DMS153 treated with DMSO at 0.1 percent for 48 hours (cell line): Measurements from ENCODE around the gene RUNX1.
"Not testable (repeated sequence)": the region's sequence is repeated elsewhere in the genome, so short reads cannot be mapped to it uniquely, and the experiment has no call there.

Source experiments
- DNase-seq: peaks from one replicate; lab custom pipeline; 2025; ENCODE audit not compliant: unreplicated experiment; lab: John Stamatoyannopoulos, UW

Gene RUNX1

DNA sequence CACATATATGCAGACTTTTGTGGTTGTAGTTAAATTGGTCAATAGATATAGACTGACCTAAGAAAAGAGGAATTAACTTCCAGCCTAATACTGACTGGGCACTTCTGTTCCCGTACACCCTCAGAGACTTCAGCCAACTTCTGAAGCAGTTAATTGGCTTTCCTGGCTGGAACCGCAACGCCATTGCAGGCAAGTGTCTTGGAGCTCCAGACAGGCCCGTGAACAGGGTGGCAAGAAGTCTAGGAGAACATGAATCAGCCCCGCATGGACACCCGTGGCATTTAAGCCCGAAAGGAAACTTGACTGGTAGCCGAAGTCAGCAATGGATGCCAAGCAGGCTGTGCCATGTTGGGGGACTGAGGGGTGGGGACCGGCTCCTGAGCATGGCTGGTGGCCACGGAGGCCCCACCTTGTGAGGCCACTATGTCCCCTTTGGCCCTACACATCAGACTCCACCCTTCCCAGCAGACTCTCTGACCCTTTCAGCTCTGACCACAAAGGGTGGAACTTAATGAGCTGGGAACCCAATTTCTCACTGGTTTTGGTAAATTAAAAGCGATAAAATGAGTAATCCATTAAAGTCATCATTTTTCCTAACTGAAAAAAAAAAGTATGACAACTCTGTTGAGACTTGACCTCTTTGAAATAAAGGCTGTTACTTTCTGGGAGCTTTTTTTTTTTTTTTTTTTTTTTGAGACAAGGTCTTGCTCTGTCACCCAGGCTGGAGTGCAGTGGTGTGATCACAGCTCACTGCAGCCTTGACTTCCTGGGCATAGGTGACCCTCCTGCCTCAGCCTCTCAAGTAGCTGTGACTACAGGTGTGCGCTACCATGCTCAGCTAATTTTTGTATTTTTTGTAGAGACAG lies 54.1 kb downstream of the RUNX1 start:
- no peak for DNase-seq

DNA sequence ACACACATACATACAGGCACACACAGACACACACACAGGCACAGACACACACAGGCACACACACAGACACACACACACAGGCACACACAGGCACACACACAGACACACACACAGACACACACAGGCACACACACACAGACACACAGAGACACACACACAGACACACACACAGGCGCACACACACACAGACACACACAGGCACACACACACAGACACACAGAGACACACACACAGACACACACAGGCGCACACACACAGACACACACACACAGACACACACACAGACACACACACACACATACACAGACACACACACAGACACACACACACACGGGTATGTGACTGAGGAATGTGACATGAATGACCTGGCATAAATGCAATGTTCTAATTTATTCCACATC lies 55.6 kb downstream of the RUNX1 start:
- not testable (repeated sequence) for DNase-seq

DNA sequence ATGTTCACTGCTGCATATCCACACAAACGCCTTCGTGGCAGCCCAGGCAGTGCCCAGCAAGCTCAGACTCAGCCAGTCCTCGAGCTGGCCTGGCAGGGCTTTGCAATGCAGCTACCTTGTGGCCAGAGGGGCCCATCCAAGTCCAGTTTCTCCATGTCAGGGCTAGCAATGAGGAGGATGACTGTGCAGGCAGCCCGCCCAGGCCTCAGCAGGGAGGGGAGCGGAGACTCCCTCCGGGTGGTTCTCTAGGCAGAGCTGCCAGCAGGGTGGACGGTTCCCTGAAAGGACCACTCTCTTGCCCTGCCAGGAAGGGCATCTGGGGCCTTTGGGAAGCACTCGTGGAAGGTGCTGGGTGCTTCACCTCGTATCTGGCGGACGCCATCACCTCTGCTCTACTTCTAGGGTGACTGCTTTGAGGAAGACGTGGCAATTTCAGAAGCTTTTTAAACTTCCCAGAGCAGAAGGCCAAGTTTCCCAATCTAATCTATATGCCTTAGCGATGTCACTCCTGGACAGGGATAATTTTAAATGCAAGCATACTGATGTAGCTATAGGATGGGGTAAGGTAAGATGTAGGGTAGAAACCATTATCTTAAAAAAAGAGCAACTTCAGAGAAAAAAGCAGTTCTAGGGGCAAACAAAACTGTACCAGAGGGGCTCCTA lies 56.2 kb downstream of the RUNX1 start:
- DNase-seq, result no peak

DNA sequence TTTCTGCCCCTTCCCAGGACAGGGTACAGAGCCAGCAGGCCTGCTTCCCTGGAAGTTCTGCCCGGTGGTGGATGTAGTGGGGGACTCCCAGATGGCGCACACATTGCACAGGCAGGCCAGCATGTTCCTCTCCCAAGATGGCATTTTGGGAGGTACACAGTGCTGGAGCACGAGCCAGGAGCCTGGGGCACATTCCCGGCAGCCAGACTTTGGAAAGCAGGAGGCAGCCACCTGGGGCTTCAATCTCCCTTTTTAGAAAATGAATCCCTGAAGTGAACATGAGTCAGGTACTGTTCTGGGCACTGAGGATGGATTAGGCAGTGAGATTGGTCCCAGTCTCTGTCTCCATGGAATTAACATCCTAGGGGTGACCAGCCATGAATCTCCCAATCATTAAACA lies 56.9 kb downstream of the RUNX1 start:
- no peak for DNase-seq

DNA sequence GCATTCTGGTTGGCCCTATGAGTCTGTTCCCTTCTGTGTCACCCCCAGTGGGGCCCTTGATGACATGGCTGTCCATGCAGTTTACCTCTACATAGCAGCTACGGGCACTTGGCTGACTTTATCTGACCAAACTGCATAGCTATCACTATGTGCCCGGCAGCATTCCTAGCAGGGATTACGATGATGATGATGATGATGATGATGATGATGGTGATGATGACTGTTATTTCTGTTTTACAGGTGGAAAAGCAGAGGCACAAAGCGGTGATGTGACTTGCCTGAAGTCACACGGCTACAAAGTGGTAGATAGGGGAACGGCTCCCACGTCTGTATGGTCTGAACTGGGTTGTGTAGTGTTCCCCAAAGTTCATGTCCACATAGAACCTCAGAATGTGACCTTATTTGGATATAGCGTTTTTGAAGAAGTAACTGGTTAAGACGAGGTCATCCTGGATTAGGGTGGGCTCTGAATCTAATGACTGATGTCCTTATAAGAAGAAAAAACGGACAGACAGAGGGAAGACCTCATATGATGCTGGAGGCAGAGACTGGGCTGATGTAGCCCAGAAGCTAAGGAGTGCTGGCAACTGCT lies 57.6 kb downstream of the RUNX1 start:
- no peak for DNase-seq

DNA sequence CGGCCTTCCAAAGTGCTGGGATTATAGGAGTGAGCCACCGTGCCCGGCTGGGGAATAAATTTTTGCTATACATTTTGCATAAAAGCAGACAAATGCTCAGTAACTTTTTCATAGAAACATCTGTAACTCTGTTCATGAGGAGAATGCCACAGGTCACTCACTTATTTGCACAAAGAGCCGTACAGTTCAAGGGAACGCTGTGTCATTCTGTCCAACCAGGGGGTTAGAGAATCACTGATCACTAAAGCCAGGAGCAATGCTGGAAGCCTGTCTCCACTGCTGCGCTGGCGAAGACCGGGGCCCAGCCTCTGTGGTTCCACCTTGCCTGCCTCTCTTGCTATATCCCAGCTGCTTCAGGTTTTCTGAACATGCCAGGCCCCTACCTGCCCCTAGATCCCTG lies 58.3 kb downstream of the RUNX1 start:
- no peak for DNase-seq

DNA sequence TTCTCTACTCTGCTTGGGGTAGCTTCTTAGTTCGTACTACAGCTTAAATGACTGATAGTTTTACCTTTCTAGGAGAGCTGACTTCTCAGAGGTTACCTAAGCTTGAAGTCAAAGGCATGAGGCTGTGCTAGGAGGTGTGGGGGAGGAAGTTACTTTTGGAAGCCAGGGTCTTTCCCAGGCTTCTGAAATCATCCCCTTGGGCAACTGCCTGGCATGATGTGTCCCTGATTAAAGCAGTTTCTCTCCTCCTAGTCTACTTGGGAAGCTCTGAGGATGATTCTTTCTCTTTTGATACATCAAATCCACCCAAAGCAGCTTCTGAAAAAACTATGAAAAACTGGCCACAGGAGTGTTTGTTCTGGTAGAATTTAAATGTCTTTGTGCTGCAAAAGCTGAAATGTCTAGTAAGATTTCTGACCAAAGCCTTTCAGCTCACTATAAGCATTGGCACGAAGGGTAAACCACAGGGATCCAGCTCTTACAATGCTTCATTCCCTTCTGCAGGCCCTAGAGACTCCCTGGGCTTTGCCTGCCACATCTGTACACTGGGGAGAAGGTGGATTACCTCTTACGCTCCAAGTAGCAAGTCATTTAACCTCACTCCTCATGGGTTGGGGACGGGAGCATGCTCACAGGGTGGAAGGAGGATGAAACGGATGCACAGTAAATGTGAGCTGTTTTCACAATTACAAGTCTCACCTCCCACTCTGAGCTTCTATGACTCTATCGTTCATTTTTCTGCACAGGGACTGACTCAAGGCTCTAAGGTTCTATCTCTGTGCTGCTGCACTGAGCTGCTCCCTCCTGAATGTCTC lies 59.6 kb downstream of the RUNX1 start:
- DNase-seq, result no peak

DNA sequence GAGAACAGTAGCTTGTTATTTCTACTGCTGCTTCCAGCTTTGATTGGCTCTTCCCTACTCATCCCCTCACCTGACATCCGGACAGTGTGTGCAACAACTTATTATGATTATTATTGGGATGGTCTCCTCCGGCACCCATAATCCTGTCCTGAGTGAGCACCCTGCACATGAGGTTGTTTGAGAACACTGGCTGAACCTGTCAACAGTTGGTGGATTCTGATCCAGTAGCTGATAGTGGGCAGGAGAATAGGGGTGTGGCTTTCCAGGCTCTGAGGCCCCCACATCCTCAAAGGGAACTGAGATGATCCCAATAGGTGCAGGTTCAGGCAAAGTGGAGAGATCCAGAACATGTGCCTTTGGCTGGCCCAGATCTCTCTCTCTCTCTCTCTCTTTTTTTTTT lies 60.5 kb downstream of the RUNX1 start:
- DNase-seq, result no peak

DNA sequence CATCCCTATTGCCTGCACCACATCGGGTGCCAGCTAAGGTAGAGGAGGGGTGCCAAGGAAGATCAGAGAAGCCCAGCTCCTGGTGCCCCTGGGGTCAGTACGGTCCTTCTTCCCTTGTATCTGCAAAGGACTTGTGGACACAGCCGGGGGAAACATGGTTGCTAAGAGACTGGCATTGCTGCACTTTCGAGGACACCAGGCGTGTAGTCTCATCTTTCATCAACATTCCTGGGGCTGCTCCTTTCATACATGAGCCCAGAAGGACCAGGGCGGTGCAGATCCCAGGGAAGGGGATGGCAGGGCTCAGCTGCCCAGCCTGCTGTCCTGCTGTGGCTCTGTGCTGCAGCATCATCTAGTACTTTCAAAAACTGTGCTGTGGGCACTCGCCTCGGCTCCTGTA lies 61.0 kb downstream of the RUNX1 start:
- no peak for DNase-seq

DNA sequence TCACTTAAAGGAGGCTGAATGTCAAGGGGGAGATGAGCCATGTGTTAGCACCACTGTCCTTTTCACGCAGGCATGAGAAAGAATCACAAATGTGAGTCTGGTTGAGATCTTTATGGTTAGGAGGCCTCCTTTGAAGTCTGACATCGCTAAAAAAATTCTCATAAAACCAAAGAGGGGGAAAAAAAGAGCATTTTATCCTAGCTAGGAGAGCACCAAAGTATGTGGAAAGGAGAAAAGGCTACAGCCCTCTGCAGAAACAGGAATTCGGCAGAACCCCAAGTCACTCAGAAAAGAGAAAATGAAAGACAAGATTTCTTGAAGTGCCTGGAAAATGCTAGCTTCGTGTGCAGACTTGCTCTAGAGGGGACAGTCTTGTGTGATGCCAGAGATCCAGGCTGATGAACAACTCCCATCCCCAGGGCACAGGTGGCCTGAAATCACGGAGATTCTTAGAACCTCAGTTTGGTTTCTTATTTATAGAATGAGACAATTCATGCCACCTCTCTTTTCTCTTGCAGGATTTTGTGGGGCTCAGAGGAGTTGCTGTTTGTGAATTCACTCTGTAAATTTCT lies 61.5 kb downstream of the RUNX1 start:
- DNase-seq, result no peak

DNA sequence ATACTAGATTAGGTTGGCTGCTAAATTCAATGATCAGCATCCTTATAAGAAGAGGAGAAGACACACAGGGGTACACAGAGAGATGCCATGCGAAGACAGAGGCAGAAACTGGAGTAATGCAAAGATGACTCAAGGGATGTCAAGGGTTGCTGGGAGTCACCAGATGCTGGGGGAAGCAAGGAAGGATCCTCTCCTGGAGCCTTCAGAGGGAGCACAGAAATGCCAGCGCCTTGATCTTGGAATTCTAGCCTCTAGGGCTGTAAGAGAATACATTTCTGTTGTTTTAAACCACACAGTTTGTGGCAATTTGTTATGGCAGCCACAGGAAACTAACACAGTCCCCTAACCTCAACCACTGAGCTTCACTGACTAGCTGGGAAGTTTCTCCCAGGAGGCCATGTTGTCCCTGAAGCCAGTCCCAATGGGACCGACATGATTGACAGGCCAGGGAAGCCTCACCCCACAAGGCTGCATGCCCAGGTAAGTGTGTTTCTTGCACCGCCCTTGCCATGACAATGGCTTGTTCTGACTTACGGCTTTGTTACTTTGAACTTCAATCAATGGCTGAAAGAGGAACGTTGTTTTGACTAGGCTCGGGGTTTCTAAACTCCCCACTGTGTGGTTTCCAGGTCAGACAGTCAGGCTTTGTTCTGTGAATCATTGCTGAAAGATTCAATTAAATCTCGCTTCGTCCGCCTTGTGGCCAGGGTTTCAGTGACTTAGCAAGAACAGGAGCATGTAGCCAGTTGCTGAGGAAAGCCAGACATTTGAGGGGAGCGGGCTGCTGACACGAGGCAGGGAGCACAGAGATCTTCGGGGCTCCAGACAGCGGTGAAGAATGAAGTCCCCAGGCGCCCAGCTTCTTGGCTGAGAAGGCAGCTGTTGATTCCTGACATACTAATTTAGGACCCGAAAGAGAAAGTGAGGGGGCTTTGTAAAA lies 62.3 kb downstream of the RUNX1 start:
- DNase-seq, result no peak

DNA sequence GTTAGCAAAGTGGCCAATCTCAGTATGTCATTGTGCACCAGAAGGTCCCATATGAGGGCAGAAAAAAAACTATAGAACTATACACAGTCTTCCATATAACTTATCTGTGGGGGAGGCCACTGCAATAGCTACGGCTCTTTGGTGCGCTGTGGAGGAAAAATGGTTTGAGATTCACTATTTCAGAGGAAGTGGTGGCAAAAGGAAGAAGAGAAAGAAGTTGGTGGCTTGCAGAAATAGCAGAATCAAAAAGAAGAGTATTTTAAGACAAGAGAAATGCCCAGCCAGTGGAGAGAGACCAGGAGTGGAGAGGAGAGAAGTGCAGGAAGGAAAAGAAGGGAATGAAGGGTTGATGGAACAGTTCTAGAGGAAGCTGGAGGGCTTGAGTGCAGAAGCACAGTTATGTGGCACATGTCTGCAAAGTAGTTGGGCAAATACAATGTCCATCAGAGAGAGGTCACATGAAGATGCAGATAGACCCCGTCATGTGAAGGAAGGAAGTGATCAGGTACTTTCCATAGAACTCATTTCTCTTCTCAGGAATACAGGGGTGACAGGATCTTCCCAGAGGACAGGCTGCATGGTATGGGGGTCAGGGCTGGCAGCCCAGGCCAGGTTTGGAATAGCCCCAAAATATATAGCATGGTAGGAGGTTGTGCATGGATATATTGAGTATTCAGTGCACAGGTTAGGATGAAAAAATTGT lies 64.6 kb downstream of the RUNX1 start:
- no peak for DNase-seq

DNA sequence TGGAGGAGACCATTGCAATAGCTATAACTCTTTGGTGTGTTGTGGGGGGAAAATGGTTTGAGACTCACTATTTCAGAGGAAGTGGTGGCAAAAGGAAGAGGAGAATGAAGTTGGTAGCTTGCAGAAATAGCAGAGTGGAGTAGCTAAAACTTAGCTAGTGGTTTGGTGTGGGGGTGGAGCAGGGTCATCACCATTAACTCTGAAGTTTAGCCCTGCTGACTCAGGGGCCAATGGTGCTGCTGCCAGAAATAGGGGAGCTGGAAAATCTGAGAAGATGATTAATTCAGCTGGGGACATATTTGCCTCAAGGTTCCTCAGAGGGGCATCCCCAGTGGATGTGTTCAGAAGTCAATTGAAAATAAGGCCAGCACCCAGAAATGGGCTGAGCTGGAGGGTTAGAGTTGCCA lies 65.4 kb downstream of the RUNX1 start:
- no peak for DNase-seq

DNA sequence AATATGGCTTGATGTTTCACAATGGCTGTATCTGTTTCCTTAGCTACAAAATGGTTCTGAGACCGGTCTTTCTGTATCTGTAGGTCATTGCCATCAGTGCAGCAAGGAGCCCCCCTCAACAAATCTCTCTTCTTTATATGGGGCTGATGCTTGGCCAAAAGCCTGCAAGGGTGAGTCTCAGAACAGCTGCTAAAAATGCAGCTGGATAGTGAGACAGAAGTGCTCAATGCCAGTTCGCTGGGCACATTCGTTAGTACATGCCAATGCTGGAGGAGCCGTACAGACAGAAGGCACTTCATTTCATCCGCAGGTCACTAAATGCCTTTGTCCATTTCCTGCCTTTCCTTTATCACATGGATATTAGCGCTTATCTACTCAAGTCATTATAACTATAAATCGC lies 67.3 kb downstream of the RUNX1 start:
- no peak for DNase-seq

DNA sequence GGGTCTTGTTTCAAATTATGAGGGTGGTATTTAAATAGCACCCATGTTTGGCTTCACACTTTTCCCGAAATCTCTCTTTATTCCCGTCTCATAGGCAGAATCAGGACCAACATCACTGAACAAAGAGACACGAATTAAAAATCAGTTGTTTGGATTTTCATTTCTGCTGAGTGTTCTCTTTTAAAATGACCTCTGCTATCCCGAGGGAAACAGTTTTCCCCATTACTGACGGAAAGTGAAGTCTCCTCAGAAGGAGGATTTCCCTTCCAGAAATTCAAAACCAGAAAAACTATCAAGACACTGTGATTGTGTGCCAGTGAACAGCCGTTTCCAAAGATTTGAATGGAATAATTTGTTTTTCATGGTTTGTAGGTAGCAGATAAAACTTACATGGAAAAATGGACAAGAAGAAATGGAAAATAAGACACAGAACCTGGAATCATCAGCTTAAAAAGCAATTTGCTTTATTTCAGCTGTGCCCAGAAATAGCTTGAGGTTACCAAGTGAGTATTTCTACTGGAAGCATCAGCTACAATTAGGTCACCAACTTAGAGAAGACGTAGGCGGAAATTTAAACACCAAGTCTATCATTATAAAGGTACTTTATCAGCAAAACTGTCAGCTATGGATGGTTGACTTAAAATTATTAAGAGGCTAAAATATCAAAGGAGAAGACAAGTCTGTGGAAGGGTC lies 68.5 kb downstream of the RUNX1 start:
- no peak for DNase-seq

DNA sequence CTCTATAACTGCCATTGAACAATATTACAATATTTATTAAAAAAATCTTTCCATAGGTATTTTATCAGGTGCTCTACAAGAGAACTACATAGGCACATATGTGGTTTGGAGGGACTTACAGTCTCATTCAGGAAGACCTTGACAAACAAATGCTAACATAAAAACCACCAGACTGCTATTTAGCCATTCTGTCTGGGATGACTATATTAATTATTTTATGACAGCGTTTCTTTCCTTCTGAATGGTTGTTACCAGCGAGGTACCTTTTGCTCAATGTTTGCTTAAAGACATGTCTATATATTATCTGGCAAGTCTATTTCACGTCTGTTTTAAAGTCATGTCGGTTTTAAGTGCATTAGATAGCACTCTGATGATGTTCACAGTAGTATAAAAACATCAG lies 69.7 kb downstream of the RUNX1 start:
- peak; percentile 69 for DNase-seq

DNA sequence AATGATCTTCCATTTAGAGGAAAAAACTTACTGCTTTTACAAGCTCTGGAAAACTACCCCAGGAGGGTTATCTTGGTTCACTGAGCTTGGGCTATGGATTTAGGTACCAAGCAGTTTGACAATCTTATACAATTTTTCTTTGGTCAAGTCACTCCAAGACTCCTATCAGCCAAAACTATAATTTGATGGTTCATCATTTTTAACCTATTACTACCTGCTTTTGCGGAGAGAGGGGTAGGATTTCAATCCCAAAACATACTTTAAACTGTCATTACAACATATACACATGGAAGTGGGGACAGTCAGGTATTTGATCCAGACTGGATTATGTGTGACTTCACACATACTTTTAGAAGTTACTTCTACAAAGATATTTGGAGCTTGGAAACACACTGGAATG lies 71.8 kb downstream of the RUNX1 start:
- no peak for DNase-seq

DNA sequence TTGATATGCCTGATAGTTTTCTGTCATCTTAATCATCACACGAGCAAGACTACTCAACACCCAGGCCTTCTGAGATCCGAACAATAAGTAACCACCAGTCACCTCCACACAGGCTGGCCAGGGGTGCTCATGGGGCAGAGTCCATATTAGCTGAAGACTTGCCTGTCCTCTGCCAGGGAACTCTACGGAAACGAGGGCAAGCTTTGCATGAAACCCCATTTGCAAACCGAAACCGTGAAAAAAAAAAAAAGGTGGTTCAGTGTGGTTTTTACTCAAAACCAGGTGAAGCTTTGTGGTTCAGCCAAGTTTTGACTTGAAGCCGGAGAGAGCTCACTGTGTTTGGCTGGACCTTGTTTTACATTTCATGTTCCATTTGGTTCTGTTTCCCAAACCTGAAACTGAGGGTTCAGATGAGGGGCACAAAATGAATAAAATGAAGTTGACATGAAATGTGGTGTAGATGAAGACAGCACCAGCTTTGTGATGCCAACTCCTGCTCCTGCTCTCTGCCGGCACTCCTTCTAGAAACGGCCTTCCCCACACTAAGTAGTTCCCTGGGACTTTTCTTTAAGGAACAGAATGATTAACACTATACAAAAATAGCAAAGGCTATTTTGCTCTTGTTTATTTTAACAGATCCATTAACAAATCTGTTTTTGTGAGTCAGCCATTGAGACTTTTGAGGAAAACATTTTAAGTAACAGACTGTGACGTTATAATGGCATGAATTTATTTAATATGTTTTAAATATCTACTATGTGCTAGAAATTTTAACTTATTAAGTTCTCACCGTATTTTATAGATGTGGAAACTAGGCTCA lies 74.7 kb downstream of the RUNX1 start:
- DNase-seq, result no peak
